Measurements from ENCODE around the gene PCYT1A. TPM values are rescaled to one million over a fixed set of nuclear protein-coding genes. Genes with fewer than 3 reads are reported as not detected.

The PCYT1A gene
- total RNA-seq, 4 donors from 2014 or later = 68.1 to 120 (median 90.9) TPM

DNA sequence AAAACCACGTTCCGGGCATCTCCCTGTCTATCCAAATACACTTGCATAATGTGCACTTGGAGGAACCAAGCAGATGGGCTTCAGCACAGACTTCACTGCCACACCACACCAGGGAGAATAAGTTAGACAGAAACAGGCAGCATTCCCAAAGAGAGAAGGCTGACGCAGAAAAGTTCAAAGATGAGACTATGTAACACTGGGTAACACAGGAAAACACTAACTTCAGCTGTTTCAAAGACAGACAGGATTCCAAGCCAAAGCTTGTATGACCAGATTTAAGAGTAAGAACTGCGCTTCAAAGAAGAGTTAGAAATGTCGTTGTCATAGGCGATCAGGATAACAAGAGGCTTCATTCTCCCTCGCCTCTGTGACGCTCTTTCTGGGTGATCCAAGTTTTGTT is 51.3 kb downstream of the PCYT1A start:
- no peak for ATAC-seq (ENCODE audit: low FRiP score)
- TF ChIP-seq, protein P1, sequence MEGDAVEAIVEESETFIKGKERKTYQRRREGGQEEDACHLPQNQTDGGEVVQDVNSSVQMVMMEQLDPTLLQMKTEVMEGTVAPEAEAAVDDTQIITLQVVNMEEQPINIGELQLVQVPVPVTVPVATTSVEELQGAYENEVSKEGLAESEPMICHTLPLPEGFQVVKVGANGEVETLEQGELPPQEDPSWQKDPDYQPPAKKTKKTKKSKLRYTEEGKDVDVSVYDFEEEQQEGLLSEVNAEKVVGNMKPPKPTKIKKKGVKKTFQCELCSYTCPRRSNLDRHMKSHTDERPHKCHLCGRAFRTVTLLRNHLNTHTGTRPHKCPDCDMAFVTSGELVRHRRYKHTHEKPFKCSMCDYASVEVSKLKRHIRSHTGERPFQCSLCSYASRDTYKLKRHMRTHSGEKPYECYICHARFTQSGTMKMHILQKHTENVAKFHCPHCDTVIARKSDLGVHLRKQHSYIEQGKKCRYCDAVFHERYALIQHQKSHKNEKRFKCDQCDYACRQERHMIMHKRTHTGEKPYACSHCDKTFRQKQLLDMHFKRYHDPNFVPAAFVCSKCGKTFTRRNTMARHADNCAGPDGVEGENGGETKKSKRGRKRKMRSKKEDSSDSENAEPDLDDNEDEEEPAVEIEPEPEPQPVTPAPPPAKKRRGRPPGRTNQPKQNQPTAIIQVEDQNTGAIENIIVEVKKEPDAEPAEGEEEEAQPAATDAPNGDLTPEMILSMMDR (IDR thresholded peaks at IDR 0.05) = no peak
- no peak for DNase-seq (ENCODE audit: low spot score)

DNA sequence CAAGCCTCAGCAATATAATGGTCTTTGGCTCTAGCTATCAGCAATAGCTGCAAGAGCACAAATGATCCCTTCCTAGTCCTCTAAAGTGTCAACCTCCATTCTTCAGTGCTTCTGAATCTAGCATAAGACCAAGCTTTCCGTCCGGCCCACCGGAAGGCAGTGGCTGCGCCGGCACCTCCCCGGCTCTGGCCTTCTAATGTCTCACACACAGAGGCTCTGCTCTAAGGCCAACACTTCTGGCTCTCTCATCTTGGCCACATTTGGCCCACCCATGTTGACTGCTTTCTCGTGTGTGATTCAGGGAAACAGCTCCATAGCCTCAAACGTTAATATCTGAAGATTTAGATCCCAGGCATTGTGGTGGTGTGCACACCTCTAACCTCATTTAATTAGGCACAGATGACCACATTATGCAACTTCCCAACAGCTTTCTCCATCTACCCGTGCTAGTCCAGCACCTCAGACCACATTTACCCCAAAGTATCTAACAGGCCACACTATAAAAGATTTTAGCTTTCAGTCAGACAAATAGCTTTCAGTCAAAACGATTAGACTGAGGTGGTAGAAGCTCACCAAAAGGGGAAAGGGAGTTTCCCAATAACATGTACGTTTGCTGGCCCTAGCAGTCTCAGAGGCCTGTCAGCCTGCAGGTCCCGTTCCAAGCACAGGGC is 51.9 kb downstream of the PCYT1A start:
- DNase-seq (ENCODE audit: low spot score) = no peak
- TF ChIP-seq, protein P1 (IDR thresholded peaks at IDR 0.05) = no peak
- no peak for ATAC-seq (ENCODE audit: low FRiP score)

DNA sequence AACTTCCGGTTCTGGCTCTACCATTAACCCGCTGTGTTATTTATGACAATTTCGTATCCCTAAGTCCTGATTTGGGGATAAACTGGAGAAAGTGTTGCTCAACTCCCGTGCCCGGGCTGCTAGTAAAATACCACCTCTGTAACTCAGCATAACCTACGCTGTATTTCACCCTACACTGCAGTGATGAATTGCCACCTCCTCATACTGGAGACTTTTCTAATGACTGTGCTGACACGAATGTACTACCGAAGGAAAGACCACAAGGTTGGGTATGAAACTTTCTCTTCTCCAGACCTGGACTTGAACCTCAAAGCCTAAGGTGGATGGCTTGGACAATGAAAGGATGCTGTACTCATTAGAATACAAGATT is 54.7 kb downstream of the PCYT1A start:
- TF ChIP-seq, protein P1 (IDR thresholded peaks at IDR 0.05) = no peak
- no peak for DNase-seq (ENCODE audit: low spot score)
- ATAC-seq (ENCODE audit: low FRiP score) = no peak

DNA sequence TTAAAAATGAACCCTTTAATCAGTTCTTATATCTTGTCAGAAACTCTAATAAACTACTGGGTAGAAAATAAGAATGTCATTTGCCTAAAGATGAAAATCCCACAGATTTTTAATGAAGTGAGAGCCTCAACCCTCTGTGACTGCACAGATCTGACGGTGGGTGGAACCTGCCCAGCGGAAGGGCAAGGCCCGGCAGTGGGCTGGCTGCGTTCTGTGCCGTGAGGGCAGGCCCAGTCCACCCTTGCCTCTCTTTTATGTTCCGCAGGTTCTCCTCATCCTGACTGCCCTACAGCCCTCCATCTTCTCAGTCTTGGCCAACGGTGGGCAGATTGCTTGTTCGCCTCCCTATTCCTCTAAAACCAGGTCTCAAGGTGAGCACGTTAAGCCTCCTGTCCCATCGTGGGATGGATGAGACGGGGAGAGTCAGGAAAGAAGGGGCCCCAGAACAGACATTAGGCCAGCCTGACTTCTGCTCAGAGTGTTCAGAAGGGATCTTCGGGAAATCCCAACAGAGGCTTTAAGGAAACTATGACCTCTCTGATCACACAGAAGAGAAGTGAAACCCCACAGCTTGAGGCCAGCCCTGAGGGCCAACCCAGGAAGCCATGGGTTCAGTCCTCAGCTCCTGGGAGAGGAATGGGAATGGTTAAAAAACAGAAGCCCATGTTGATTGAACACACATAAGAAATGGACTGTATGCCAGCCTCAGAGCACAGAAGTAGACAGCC is 55.2 kb downstream of the PCYT1A start:
- TF ChIP-seq, protein P1 (IDR thresholded peaks at IDR 0.05) = no peak
- ATAC-seq (ENCODE audit: low FRiP score) (no peak), DNase-seq (ENCODE audit: low spot score) (no peak)

DNA sequence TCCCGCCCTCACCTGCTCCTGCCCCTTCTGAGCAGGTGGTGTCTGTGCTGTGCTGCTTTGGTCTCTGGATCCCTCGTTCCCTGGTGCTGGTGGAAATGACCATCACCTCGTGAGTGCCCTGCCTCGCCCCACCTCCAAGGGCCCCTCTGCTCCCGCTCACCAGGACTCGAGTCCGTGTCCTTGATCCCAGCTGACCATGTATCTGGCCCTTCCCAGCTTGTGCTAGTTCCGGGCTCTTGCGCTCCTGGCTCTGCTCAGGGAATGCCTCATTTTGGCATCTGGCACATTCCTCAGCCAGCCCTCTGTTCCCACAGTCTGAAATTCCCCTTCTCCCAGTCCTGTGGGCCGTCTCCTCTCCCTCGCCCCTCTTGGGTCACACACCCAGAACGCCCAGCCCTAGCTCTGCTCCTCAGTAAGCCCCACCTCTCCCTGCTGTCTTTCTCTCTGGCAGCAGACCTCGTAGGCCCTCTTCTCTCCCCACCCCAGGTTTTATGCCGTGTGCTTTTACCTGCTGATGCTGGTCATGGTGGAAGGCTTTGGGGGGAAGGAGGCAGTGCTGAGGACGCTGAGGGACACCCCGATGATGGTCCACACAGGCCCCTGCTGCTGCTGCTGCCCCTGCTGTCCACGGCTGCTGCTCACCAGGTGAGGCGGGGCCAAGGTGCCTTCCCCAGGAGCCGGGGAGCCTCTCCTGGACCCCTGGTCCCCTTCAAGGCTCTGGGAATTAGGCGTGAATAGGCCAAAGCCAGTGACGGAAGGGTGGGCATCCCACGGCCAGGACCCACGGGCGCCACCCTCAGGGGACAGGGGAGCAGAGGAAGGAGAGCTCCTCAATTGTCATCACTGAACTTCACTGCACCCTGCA is 59.7 kb downstream of the PCYT1A start:
- DNase-seq (ENCODE audit: low spot score) (no peak), ATAC-seq (ENCODE audit: low FRiP score) (peak; percentile 18)
- TF ChIP-seq, protein P1 (IDR thresholded peaks at IDR 0.05) = no peak

DNA sequence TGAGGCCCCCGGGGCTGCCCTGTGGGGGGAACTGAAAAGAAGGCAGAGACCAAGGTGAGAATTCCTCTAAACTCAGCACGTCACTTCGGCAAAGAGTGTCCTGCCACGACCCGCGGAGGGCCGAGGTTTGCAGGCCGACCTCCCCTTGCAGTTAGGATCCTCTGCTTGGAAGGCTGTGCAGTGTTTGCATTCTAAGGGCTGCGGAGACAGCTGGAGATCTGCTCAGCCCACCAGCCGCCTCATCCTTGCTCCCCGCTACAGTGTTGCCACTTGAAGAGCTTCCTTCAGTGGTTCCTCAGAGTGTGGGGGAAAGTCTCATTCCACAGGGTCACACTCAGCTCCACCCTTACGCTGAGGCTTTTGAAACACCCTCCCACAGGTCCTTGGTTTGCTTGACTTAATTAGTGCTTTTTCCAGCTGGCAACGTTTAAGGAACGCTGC is 60.4 kb downstream of the PCYT1A start:
- ATAC-seq (ENCODE audit: low FRiP score) (peak; percentile 25), DNase-seq (ENCODE audit: low spot score) (no peak)
- TF ChIP-seq, protein P1 (IDR thresholded peaks at IDR 0.05) = no peak
